A673 (cell line): ENCODE results near the gene TNFSF8.

Source experiments
- CTCF ChIP-seq: fragments of 300-800, 200-600 bp; sonication (generic); conservative IDR thresholded peaks from 2 replicates; pipeline ENCODE4 v1.5.1; 2017; ENCODE audit warnings: low read depth, mild to moderate bottlenecking, antibody characterized with exemption, low read length, moderate library complexity, mixed read lengths
- EZH2 ChIP-seq: fragments of 200-600 bp; sonication (generic); IDR thresholded peaks from 2 replicates; pipeline ENCODE4 v1.6.1; 2017; ENCODE audit warnings: borderline replicate concordance, low read depth, mild to moderate bottlenecking, mixed read lengths, antibody characterized with exemption, low read length; ENCODE audit not compliant: poor library complexity, severe bottlenecking

- no peak for TF ChIP-seq CTCF
- TF ChIP-seq EZH2 = no peak
Measured at GRCh38 chr9:114880291-114880745, 50.1 kb downstream of the TNFSF8 start.
